Panc1 (cell line): ENCODE data around the gene PYM1. TPM values are rescaled to one million over a fixed set of nuclear protein-coding genes. Genes with fewer than 3 reads are reported as not detected.

Experiments used
- ATAC-seq: fragments of 200-7000 bp; cut with Tn5 transposase; 2 replicates; pipeline ENCODE4 v1.9.1; 2020; ENCODE audit warnings: mild to moderate bottlenecking, moderate library complexity
- Bru-seq: library from RNA; stranded (reverse); fragments of 400-500 nt; gene quantifications from one replicate; lab custom pipeline; 2021; lab: Mats Ljungman, UMichigan
- BruChase-seq, 2 experiments: library from RNA; stranded (reverse); fragments of 400-500 nt; gene quantifications; one replicate each; lab custom pipeline; 2021; lab: Mats Ljungman, UMichigan
- BruUV-seq: library from RNA; stranded (reverse); fragments of 400-500 nt; replicated peaks from 2 replicates; lab custom pipeline; 2021; lab: Mats Ljungman, UMichigan
- CTCF ChIA-PET: fragments of 300-600 bp; sonication (Branson Sonifier 250); formaldehyde crosslinking; loops from one replicate; lab custom pipeline; 2022; ENCODE audit warnings: antibody characterized with exemption; lab: Charles Lee
- POLR2A ChIA-PET: fragments of 300-600 bp; sonication (Branson Sonifier 250); formaldehyde crosslinking; loops from one replicate; lab custom pipeline; 2022; ENCODE audit warnings: antibody characterized with exemption; lab: Charles Lee
- DNase-seq: peaks from one replicate; pipeline ENCODE4 v3.0.0-alpha.2; 2010; ENCODE audit warnings: low read depth, low spot score
- H3K27ac ChIP-seq: 2 replicates; pipeline ENCODE4 v1.5.1; 2011; ENCODE audit warnings: mild to moderate bottlenecking, low read length, inconsistent platforms
- H3K27me3 ChIP-seq: fragments of 200-500 bp; sonication (Bioruptor generic); 2 replicates; pipeline ENCODE4 v1.6.0; 2014; ENCODE audit warnings: low read length, inconsistent platforms; ENCODE audit not compliant: control insufficient read depth, insufficient read depth
- H3K36me3 ChIP-seq: fragments of 200-500 bp; sonication (Bioruptor generic); 2 replicates; pipeline ENCODE4 v1.5.1; 2014; ENCODE audit warnings: inconsistent platforms, mild to moderate bottlenecking, low read length, moderate library complexity; ENCODE audit not compliant: control insufficient read depth, insufficient read depth
- H3K4me1 ChIP-seq: 2 replicates; pipeline ENCODE4 v1.5.1; 2011; ENCODE audit warnings: inconsistent platforms, mild to moderate bottlenecking, low read length, moderate library complexity; ENCODE audit not compliant: control insufficient read depth, insufficient read depth
- H3K4me3 ChIP-seq, 2 experiments: 2 replicates each; pipeline ENCODE4 v1.5.1; 2011 to 2012; ENCODE audit warnings: low read depth in 2 of 2, low read length in 2 of 2, mild to moderate bottlenecking in 2 of 2, inconsistent platforms in 1 of 2, moderate library complexity in 1 of 2
- H3K9me3 ChIP-seq: fragments of 200-500 bp; sonication (Bioruptor generic); 2 replicates; pipeline ENCODE4 v1.5.1; 2014; ENCODE audit warnings: low read depth, mild to moderate bottlenecking, inconsistent platforms, low read length, moderate library complexity; ENCODE audit not compliant: control insufficient read depth, insufficient read depth
- POLR2AphosphoS5 ChIP-seq: IDR thresholded peaks from 2 replicates; pipeline ENCODE4 v1.6.1; 2012; ENCODE audit warnings: mild to moderate bottlenecking, low read depth, low read length, moderate library complexity
- TCF7L2 ChIP-seq: IDR thresholded peaks from 2 replicates; pipeline ENCODE4 v1.6.1; 2011; ENCODE audit warnings: mild to moderate bottlenecking, low read depth, low read length, inconsistent platforms
- in situ Hi-C: cut with HindIII; loops from 2 replicates; pipeline ENCODE4 v1.10.0; 2016; ENCODE audit warnings: low sequenced_read_pairs, low pct_unique_long_range_greater_than_20kb
- intact Hi-C: fragments of 100-400 bp; cut with micrococcal nuclease; formaldehyde crosslinking; loops from one replicate; pipeline ENCODE4 v1.10.0; 2022; ENCODE audit not compliant: unreplicated experiment
- long read RNA-seq: library from polyadenylated mRNA; unstranded; transcript quantifications from one replicate; pipeline ENCODE4 v2.0.0, GENCODE V29; 2021; ENCODE audit not compliant: unreplicated experiment
- polyA plus RNA-seq: library from polyadenylated mRNA; unstranded; fragments of >200 nt; gene quantifications from one replicate; pipeline ENCODE4 v1.2.1, GENCODE V29; 2012; ENCODE audit warnings: missing spikeins; ENCODE audit not compliant: insufficient read length
- total RNA-seq: library from RNA; stranded (reverse); gene quantifications from one replicate; pipeline ENCODE4 v1.2.1, GENCODE V29; 2021; ENCODE audit not compliant: unreplicated experiment
- TF ChIP-seq, protein P1 (sequence below): fragments of 450-650 bp; IDR thresholded peaks from 2 replicates; pipeline ENCODE4 v1.5.1; 2017; ENCODE audit warnings: mild to moderate bottlenecking
- TF ChIP-seq, protein P2 (sequence below), 2 experiments: IDR thresholded peaks; 2 replicates each; pipeline ENCODE4 v1.6.1; 2011 to 2012; ENCODE audit warnings: low read depth in 2 of 2, control low read depth in 1 of 2, low read length in 1 of 2, mild to moderate bottlenecking in 1 of 2, moderate library complexity in 1 of 2; ENCODE audit not compliant: insufficient read depth in 1 of 2

PYM1 gene
- total RNA-seq (32.2 TPM), Bru-seq, nascent RNA (percentile 84 among the genes with signal in this experiment), BruChase-seq, experiment 1, labeled RNA remaining after a 2-hour chase (percentile 77 among the genes with signal in this experiment), BruChase-seq, experiment 2, labeled RNA remaining after a 6-hour chase (percentile 74 among the genes with signal in this experiment)
- 40.4 TPM for polyA plus RNA-seq
- long read RNA-seq, transcript PYM1-203 (3 exons, 1,226 nt): major isoform, 15 of 30 reads
- long read RNA-seq, transcript PYM1-202 (3 exons, 1,073 nt): minor isoform, 13 of 30 reads
- long read RNA-seq, partial matches to known transcripts: 0 of 30 reads
- long read RNA-seq, other reads (novel, unspliced or antisense): 1 of 30 reads

DNA sequence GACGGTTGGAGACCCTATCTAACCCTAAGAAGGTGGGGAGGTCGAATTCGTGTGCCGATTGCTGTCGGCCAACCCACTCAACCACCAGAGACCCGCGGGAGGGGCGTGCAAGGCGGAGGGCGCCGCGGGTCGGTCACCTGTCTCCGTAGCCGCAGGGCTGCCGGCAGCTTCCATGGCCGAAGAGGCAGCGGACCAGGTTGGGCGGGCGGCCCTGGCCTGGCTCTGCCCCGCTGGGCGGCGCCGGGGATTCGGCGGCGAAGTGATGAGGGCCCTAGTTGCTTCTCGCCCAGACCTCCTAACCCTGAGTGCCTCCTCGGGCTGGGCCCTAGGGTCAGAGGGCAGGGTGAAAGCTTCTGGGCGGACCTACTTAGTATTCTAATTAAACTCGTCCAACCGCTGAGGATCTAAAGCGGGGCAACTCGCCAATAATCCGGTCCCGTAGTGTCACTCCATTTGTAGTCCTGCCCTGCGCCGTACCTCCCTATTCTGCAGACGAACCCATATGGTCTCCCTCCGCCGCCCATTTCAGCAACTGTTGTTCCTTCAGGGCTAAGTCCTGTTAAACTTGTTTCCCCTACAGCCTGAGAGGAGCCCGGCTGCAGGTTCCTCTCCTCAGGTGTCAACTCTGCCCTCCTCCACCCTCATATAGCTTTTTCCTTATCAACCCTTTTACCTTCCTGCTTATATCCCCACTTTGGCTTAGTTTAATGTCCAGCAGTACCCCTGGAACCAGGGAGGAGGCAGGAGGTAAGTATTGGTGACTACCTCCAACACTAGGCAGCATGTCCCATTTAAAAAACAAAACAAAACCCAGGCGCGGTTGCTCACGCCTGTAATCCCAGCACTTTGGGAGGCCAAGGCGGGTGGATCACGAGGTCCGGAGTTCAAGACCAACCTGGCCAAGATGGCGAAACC, at the start of gene PYM1:
Gene PYM1, minus strand, starts transcription at position 307 of the 915 bp plus-strand sequence. Its CDS starts 133 bp downstream, at position 174.
- Histone ChIP-seq H3K4me3 (peak within 1 kb of the TSS; percentile 67 to 91), H3K9me3 (no peaks in the 10 kb centered on the region), H3K27me3 (peaks cover 5% of the 10 kb centered on the region; the same call in 1 of the 2 replicates), H3K4me1 (peaks cover 38% of the 10 kb centered on the region), H3K27ac (peak within 1 kb of the TSS; percentile 100), H3K36me3 (peaks cover 4% of the 10 kb centered on the region; the same call in 1 of the 2 replicates)
- ChIA-PET CTCF (interaction anchor here (0.6 to 1.0 kb wide), 4 partner anchors 13 to 82 kb away, joined by 3 to 11 read pairs (median 6); no protein-coding TSS in a partner anchor), POLR2A (no interaction called here)
- DNase-seq (peak; percentile 59), ATAC-seq (peak; percentile 65)
- intact Hi-C loops (loop anchor here (2.0 to 5.0 kb wide), 2 partner anchors 99 to 201 kb away; partner anchors contain the start of genes CD63 and DNAJC14), in situ Hi-C loops (no loop called here)
- BruUV-seq: no TSS peak
- TF ChIP-seq POLR2AphosphoS5 (peak; percentile 80), TCF7L2 (peak; percentile 65; the same call in 1 of the 2 replicates)
- TF ChIP-seq, protein P1, sequence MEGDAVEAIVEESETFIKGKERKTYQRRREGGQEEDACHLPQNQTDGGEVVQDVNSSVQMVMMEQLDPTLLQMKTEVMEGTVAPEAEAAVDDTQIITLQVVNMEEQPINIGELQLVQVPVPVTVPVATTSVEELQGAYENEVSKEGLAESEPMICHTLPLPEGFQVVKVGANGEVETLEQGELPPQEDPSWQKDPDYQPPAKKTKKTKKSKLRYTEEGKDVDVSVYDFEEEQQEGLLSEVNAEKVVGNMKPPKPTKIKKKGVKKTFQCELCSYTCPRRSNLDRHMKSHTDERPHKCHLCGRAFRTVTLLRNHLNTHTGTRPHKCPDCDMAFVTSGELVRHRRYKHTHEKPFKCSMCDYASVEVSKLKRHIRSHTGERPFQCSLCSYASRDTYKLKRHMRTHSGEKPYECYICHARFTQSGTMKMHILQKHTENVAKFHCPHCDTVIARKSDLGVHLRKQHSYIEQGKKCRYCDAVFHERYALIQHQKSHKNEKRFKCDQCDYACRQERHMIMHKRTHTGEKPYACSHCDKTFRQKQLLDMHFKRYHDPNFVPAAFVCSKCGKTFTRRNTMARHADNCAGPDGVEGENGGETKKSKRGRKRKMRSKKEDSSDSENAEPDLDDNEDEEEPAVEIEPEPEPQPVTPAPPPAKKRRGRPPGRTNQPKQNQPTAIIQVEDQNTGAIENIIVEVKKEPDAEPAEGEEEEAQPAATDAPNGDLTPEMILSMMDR: no peak

DNA sequence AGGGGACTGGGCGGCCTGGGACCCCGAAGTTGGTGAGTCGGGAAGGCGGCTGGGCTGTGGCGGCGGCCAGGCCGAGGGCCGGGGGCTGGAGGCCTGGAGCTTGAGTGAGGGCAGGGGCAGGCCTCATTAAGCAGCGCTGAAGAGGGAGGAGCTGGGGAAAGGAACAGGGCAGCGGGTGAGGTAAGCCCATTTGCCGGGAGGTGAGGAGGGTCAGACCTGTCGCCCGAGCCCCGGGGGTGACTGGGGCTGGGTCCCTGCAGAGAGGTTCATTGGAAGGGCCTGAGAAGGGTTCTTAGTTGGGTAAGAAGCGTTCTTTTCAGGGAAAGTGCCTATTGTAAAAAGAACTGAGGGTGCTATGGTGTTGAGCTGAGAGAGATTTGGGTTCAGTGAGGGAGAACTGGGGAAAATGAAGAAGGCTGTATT, 46.6 kb upstream of the PYM1 start:
- Histone ChIP-seq H3K36me3 (peaks cover 7% of the 10 kb centered on the region), H3K9me3 (no peaks in the 10 kb centered on the region), H3K27me3 (no peaks in the 10 kb centered on the region), H3K4me1 (peaks cover 18% of the 10 kb centered on the region), H3K27ac (peak overlapping the region; percentile 81), H3K4me3 (peak overlapping the region; percentile 90 to 98)
- intact Hi-C loops (no loop called here), in situ Hi-C loops (no loop called here)
- ATAC-seq: peak; percentile 54
- POLR2A ChIA-PET: interaction anchor here (0.5 to 2.1 kb wide), 6 partner anchors 10 to 281 kb away, joined by 3 to 9 read pairs (median 5); partner anchors contain the start of genes ORMDL2 and SARNP
- DNase-seq: no peak
- TF ChIP-seq, protein P2, sequence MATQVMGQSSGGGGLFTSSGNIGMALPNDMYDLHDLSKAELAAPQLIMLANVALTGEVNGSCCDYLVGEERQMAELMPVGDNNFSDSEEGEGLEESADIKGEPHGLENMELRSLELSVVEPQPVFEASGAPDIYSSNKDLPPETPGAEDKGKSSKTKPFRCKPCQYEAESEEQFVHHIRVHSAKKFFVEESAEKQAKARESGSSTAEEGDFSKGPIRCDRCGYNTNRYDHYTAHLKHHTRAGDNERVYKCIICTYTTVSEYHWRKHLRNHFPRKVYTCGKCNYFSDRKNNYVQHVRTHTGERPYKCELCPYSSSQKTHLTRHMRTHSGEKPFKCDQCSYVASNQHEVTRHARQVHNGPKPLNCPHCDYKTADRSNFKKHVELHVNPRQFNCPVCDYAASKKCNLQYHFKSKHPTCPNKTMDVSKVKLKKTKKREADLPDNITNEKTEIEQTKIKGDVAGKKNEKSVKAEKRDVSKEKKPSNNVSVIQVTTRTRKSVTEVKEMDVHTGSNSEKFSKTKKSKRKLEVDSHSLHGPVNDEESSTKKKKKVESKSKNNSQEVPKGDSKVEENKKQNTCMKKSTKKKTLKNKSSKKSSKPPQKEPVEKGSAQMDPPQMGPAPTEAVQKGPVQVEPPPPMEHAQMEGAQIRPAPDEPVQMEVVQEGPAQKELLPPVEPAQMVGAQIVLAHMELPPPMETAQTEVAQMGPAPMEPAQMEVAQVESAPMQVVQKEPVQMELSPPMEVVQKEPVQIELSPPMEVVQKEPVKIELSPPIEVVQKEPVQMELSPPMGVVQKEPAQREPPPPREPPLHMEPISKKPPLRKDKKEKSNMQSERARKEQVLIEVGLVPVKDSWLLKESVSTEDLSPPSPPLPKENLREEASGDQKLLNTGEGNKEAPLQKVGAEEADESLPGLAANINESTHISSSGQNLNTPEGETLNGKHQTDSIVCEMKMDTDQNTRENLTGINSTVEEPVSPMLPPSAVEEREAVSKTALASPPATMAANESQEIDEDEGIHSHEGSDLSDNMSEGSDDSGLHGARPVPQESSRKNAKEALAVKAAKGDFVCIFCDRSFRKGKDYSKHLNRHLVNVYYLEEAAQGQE (IDR thresholded peaks at IDR 0.05; ENCODE audit: insufficient read depth in 1 of 2, low read depth in 2 of 2, low read length in 1 of 2): no peak
- TF ChIP-seq POLR2AphosphoS5 (no peak), TCF7L2 (no peak)
- CTCF ChIA-PET: interaction anchor here (1.2 kb wide), 2 partner anchors 21 to 44 kb away, joined by 3 to 5 read pairs; no protein-coding TSS in a partner anchor
- no TSS peak for BruUV-seq
